Spleen (tissue), 11 donors: ENCODE results near the gene SMG5. TPM values are rescaled to one million over a fixed set of nuclear protein-coding genes. Genes with fewer than 3 reads are reported as not detected.
A peak's percentile ranks its signal among the peaks of the same experiment; 100 is the strongest.

Experiments used
- DNase-seq: peaks from one replicate; pipeline ENCODE4 v3.0.0-alpha.2; 2020
- H3K27ac ChIP-seq, 8 donors: fragments of 200-600 bp; sonication (generic) in 7 of 8; 1 replicate in 4 of 8; 2 replicates in 4 of 8; pipeline versions ENCODE4 v1.5.0 to v1.8.0; 2016 to 2021; ENCODE audit warnings: inconsistent platforms in 4 of 8, mild to moderate bottlenecking in 4 of 8, moderate library complexity in 1 of 8
- H3K27me3 ChIP-seq, 7 donors: fragments of 200-600 bp; sonication (generic) in 6 of 7; replicated peaks in 1 of 7; 1 replicate in 4 of 7; 2 replicates in 3 of 7; pipeline versions ENCODE4 v1.5.0 to v1.8.0; 2016 to 2021; ENCODE audit warnings: inconsistent platforms in 3 of 7, mild to moderate bottlenecking in 1 of 7
- H3K36me3 ChIP-seq, 6 donors: fragments of 200-600 bp; sonication (generic) in 5 of 6; 1 replicate in 4 of 6; 2 replicates in 2 of 6; pipeline versions ENCODE4 v1.5.0 to v1.8.0; 2016 to 2021; ENCODE audit warnings: inconsistent platforms in 2 of 6
- H3K4me1 ChIP-seq, 6 donors: fragments of 200-600 bp; sonication (generic) in 5 of 6; 1 replicate in 3 of 6; 2 replicates in 3 of 6; pipeline versions ENCODE4 v1.5.0 to v1.8.0; 2016 to 2021; ENCODE audit warnings: inconsistent platforms in 3 of 6
- H3K4me3 ChIP-seq, 8 donors: fragments of 200-600 bp; sonication (generic) in 7 of 8; 1 replicate in 4 of 8; 2 replicates in 4 of 8; pipeline versions ENCODE4 v1.5.0 to v1.8.0; 2016 to 2021; ENCODE audit warnings: inconsistent platforms in 4 of 8, mild to moderate bottlenecking in 4 of 8, moderate library complexity in 2 of 8
- H3K9me3 ChIP-seq, 8 donors: fragments of 200-600 bp; sonication (generic) in 7 of 8; 1 replicate in 4 of 8; 2 replicates in 4 of 8; pipeline versions ENCODE4 v1.5.0 to v1.8.0; 2016 to 2021; ENCODE audit warnings: inconsistent platforms in 4 of 8
- POLR2A ChIP-seq, 3 donors: fragments of 450-650 bp; IDR thresholded peaks; one replicate each; pipeline ENCODE4 v1.5.1; 2017; ENCODE audit warnings: antibody characterized with exemption in 3 of 3, mild to moderate bottlenecking in 1 of 3
- POLR2AphosphoS5 ChIP-seq, 3 donors: sonication (generic); formaldehyde crosslinking; IDR thresholded peaks; one replicate each; pipeline ENCODE4 v1.5.1; 2017; ENCODE audit warnings: antibody characterized with exemption in 3 of 3
- WGBS, 5 donors: extraction: QIAGEN DNeasy Blood & Tissue Kit in 3 of 5; methylation state at CpG; one replicate each; pipeline versions ENCODE4 v1.1.5 to v1.1.7; 2013 to 2018; 5-methylcytosine and 5-hydroxymethylcytosine counted together
- intact Hi-C: fragments of 100-400 bp; cut with DNase I; formaldehyde crosslinking; loops from one replicate; pipeline ENCODE4 v1.15.0; 2023; ENCODE audit warnings: low total_unique reads
- polyA plus RNA-seq, 3 donors: library from polyadenylated mRNA; stranded (reverse); fragments of 200-250 nt; gene quantifications; one replicate each; pipeline ENCODE4 v1.2.1, GENCODE V29; 2013
- total RNA-seq, 7 donors: library from RNA; depleted of rRNA in 3 of 7; stranded (reverse); fragments of >200 nt in 3 of 7; fragmentation: NEBNext Ultra II Directional in 4 of 7; extraction: Animal tissue kit (Norgen Biotek cat#: 25700) in 4 of 7; gene quantifications; one replicate each; pipeline versions ENCODE4 v1.1.0 to v1.2.1, GENCODE V29; 2016 to 2021
- TF ChIP-seq, protein P1 (sequence below), 11 experiments: fragments of 200-600 bp in 7 of 11; fragments of 450-650 bp in 4 of 11; sonication (generic) in 4 of 11; IDR thresholded peaks in 8 of 11; conservative IDR thresholded peaks in 3 of 11; 1 replicate in 7 of 11; 2 replicates in 4 of 11; pipeline versions ENCODE4 v1.4.0 to v1.8.0; 2016 to 2021; ENCODE audit warnings: antibody characterized with exemption in 11 of 11, inconsistent platforms in 4 of 11, mild to moderate bottlenecking in 1 of 11
- donor health status: healthy with polysubstance abuse.
- donor health status: DM: no; HTN: no; CAD: no; lungs with moderate emphysema.
- donor health status: DM: no; HTN: no; CAD: no.
- donor health status: Bipolar disorder and iron deficiency.
- donor health status: healthy.
- donor health status: DM: no; HTN: no; CAD: no.
- donor health status: DM: yes; HTN: yes; CAD: no.

Gene SMG5
- total and polyA plus RNA-seq, 10 donors = 14.9 to 80.5 (median 65.9) TPM

- no peak overlapping the region for H3K4me3 ChIP-seq
- peaks cover 0 to 27% (median 2%) of the 10 kb centered on the region in 6 donors for H3K4me1 ChIP-seq
- peaks cover 7 to 100% (median 95%) of the 10 kb centered on the region in 6 donors for H3K36me3 ChIP-seq
- DNase-seq = no peak
- intact Hi-C loops = no loop called here
- 91 to 98% (median 95%) methylated on average over 6 to 8 of the region's 8 CpGs for WGBS, 5 donors
- peak overlapping the region in 2 of 8 donors; percentile 54 to 63 for H3K27ac ChIP-seq
- H3K9me3 ChIP-seq = no peaks in the 10 kb centered on the region
- H3K27me3 ChIP-seq = no peaks in the 10 kb centered on the region
- TF ChIP-seq, protein P1, sequence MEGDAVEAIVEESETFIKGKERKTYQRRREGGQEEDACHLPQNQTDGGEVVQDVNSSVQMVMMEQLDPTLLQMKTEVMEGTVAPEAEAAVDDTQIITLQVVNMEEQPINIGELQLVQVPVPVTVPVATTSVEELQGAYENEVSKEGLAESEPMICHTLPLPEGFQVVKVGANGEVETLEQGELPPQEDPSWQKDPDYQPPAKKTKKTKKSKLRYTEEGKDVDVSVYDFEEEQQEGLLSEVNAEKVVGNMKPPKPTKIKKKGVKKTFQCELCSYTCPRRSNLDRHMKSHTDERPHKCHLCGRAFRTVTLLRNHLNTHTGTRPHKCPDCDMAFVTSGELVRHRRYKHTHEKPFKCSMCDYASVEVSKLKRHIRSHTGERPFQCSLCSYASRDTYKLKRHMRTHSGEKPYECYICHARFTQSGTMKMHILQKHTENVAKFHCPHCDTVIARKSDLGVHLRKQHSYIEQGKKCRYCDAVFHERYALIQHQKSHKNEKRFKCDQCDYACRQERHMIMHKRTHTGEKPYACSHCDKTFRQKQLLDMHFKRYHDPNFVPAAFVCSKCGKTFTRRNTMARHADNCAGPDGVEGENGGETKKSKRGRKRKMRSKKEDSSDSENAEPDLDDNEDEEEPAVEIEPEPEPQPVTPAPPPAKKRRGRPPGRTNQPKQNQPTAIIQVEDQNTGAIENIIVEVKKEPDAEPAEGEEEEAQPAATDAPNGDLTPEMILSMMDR (IDR thresholded peaks at IDR 0.05 in 8 of 11, conservative IDR thresholded peaks at IDR 0.05 in 3 of 11) = no peak
- TF ChIP-seq POLR2AphosphoS5 (IDR thresholded peaks at IDR 0.05) = peak in 1 of 3 donors; percentile 27
Measured at GRCh38 chr1:156258859-156259258, 23.8 kb downstream of the SMG5 start.

DNA sequence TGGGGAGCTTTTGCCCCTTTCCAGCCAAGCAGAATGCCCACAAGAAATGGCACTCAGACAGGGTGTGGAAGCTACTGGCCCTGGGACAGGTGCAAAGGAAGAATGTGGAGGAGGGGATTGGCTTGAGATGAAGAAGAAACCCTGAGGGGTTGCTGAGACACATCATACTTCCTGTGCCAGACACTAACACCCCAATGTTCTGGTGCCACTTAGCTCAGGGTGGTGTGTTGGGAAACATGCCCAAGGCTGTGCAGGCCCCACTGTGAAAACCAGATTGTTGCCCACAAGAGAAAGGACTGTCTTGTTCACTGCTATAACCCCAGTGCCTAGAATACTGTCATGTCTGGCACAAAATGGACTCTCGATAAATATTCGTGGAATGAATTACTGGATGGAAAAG lies 24.9 kb downstream of the SMG5 start:
- Histone ChIP-seq H3K36me3 (peaks cover 7 to 100% (median 95%) of the 10 kb centered on the region in 6 donors), H3K27me3 (no peaks in the 10 kb centered on the region), H3K4me1 (peaks cover 0 to 29% (median 2%) of the 10 kb centered on the region in 6 donors), H3K4me3 (no peak overlapping the region), H3K27ac (no peak overlapping the region), H3K9me3 (no peaks in the 10 kb centered on the region)
- TF ChIP-seq POLR2AphosphoS5 (IDR thresholded peaks at IDR 0.05) (no peak), POLR2A (IDR thresholded peaks at IDR 0.05) (no peak)
- TF ChIP-seq, protein P1 (IDR thresholded peaks at IDR 0.05 in 8 of 11, conservative IDR thresholded peaks at IDR 0.05 in 3 of 11) = no peak
- DNase-seq = no peak
- WGBS, 5 donors = 78 to 86% (median 83%) methylated on average over 2 of the region's 2 CpGs
- intact Hi-C loops = no loop called here

GRCh38 chr1:156253634-156254033 lies 29.0 kb downstream of the SMG5 start:
- no peak for DNase-seq
- no peak overlapping the region for H3K4me3 ChIP-seq
- H3K4me1 ChIP-seq = peaks cover 0 to 21% (median 5%) of the 10 kb centered on the region in 6 donors
- H3K27me3 ChIP-seq = no peaks in the 10 kb centered on the region
- 88 to 99% (median 95%) methylated on average over 3 of the region's 3 CpGs for WGBS, 5 donors
- H3K36me3 ChIP-seq = peaks cover 0 to 100% (median 93%) of the 10 kb centered on the region in 6 donors
- H3K27ac ChIP-seq = no peak overlapping the region
- H3K9me3 ChIP-seq = no peaks in the 10 kb centered on the region
- intact Hi-C loops = no loop called here
- TF ChIP-seq POLR2A (IDR thresholded peaks at IDR 0.05) (no peak), POLR2AphosphoS5 (IDR thresholded peaks at IDR 0.05) (no peak)
- TF ChIP-seq, protein P1 (IDR thresholded peaks at IDR 0.05 in 8 of 11, conservative IDR thresholded peaks at IDR 0.05 in 3 of 11) = no peak

DNA sequence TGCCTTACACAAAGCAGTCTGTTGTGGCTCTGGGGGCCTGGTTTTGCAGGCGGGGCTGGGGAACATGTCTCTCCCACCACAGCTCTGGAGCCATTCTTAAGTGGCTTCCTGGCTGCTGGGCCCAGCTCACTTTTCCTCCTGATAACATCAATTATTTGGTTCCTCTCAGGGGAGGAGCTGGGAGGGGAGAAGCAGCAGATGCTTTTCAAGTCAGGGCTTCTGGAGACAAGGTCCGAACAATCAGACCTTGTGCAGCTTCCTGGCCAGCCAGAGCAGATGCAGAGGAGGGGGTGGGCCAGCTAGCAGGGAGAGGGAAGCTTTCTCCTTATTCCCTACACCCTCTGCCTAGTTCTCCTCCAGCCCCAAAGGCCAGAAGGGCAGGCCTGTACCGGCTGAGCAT lies 31.1 kb downstream of the SMG5 start:
- intact Hi-C loops = no loop called here
- 37 to 56% (median 38%) methylated on average over 3 of the region's 3 CpGs for WGBS, 5 donors
- Histone ChIP-seq H3K27me3 (peaks cover 0 to 3% (median 0%) of the 10 kb centered on the region in 7 donors), H3K36me3 (peaks cover 0 to 79% (median 72%) of the 10 kb centered on the region in 6 donors), H3K4me3 (no peak overlapping the region), H3K27ac (peak overlapping the region in 2 of 8 donors; percentile 0 to 18), H3K9me3 (no peaks in the 10 kb centered on the region), H3K4me1 (peaks cover 0 to 35% (median 5%) of the 10 kb centered on the region in 6 donors)
- TF ChIP-seq POLR2A (IDR thresholded peaks at IDR 0.05) (no peak), POLR2AphosphoS5 (IDR thresholded peaks at IDR 0.05) (peak in 1 of 3 donors; percentile 45)
- no peak for DNase-seq
